ENCODE measurements around the gene RABEP1. TPM values are rescaled to one million over a fixed set of nuclear protein-coding genes. Genes with fewer than 3 reads are reported as not detected.

The RABEP1 gene
- total RNA-seq, 1 donor from 2014 or later, result 50.1 TPM

GRCh38 chr17:5373112-5373511, 91.0 kb downstream of the RABEP1 start:
- H3K27ac Mint-ChIP-seq (ENCODE audit: unreplicated experiment), result no peak overlapping the region
- no peaks in the 10 kb centered on the region for H3K27me3 Mint-ChIP-seq (ENCODE audit: unreplicated experiment)
- no peak overlapping the region for H3K4me3 Mint-ChIP-seq (ENCODE audit: unreplicated experiment)
- H3K36me3 Mint-ChIP-seq (ENCODE audit: unreplicated experiment), result peaks cover 54% of the 10 kb centered on the region
- no peak for TF ChIP-seq CTCF (IDR thresholded peaks at IDR 0.05)
- H3K4me1 Mint-ChIP-seq (ENCODE audit: unreplicated experiment), result no peaks in the 10 kb centered on the region
- no peak for DNase-seq (ENCODE audit: extremely low spot score, unreplicated experiment)
- no peaks in the 10 kb centered on the region for H3K9me3 Mint-ChIP-seq (ENCODE audit: unreplicated experiment)

GRCh38 chr17:5378566-5379207, 96.6 kb downstream of the RABEP1 start:
- Mint-ChIP-seq H3K4me3 (ENCODE audit: unreplicated experiment) (no peak overlapping the region), H3K27me3 (ENCODE audit: unreplicated experiment) (no peaks in the 10 kb centered on the region), H3K36me3 (ENCODE audit: unreplicated experiment) (peaks cover 60% of the 10 kb centered on the region), H3K9me3 (ENCODE audit: unreplicated experiment) (no peaks in the 10 kb centered on the region), H3K4me1 (ENCODE audit: unreplicated experiment) (no peaks in the 10 kb centered on the region), H3K27ac (ENCODE audit: unreplicated experiment) (no peak overlapping the region)
- no peak for DNase-seq (ENCODE audit: extremely low spot score, unreplicated experiment)
- no peak for TF ChIP-seq CTCF (IDR thresholded peaks at IDR 0.05)

- Mint-ChIP-seq H3K27me3 (ENCODE audit: unreplicated experiment) (no peaks in the 10 kb centered on the region), H3K4me1 (ENCODE audit: unreplicated experiment) (no peaks in the 10 kb centered on the region), H3K4me3 (ENCODE audit: unreplicated experiment) (no peak overlapping the region), H3K27ac (ENCODE audit: unreplicated experiment) (no peak overlapping the region), H3K9me3 (ENCODE audit: unreplicated experiment) (no peaks in the 10 kb centered on the region), H3K36me3 (ENCODE audit: unreplicated experiment) (peaks cover 62% of the 10 kb centered on the region)
- no peak for DNase-seq (ENCODE audit: extremely low spot score, unreplicated experiment)
- TF ChIP-seq CTCF (IDR thresholded peaks at IDR 0.05), result no peak
Observed at GRCh38 chr17:5379351-5380107, 97.4 kb downstream of the RABEP1 start.

- no peaks in the 10 kb centered on the region for H3K27me3 Mint-ChIP-seq (ENCODE audit: unreplicated experiment)
- no peaks in the 10 kb centered on the region for H3K4me1 Mint-ChIP-seq (ENCODE audit: unreplicated experiment)
- DNase-seq (ENCODE audit: extremely low spot score, unreplicated experiment), result no peak
- no peak for TF ChIP-seq CTCF (IDR thresholded peaks at IDR 0.05)
- peaks cover 61% of the 10 kb centered on the region for H3K36me3 Mint-ChIP-seq (ENCODE audit: unreplicated experiment)
- H3K9me3 Mint-ChIP-seq (ENCODE audit: unreplicated experiment), result no peaks in the 10 kb centered on the region
- H3K27ac Mint-ChIP-seq (ENCODE audit: unreplicated experiment), result no peak overlapping the region
- no peak overlapping the region for H3K4me3 Mint-ChIP-seq (ENCODE audit: unreplicated experiment)
Observed at GRCh38 chr17:5380491-5381135, 98.5 kb downstream of the RABEP1 start.

GRCh38 chr17:5381542-5381941, 99.5 kb downstream of the RABEP1 start:
- H3K36me3 Mint-ChIP-seq (ENCODE audit: unreplicated experiment), result peaks cover 62% of the 10 kb centered on the region
- H3K27ac Mint-ChIP-seq (ENCODE audit: unreplicated experiment), result no peak overlapping the region
- no peak overlapping the region for H3K4me3 Mint-ChIP-seq (ENCODE audit: unreplicated experiment)
- no peak for TF ChIP-seq CTCF (IDR thresholded peaks at IDR 0.05)
- no peaks in the 10 kb centered on the region for H3K27me3 Mint-ChIP-seq (ENCODE audit: unreplicated experiment)
- no peak for DNase-seq (ENCODE audit: extremely low spot score, unreplicated experiment)
- H3K4me1 Mint-ChIP-seq (ENCODE audit: unreplicated experiment), result no peaks in the 10 kb centered on the region
- no peaks in the 10 kb centered on the region for H3K9me3 Mint-ChIP-seq (ENCODE audit: unreplicated experiment)

All from osteocyte (in vitro differentiated cells).